RCC 7860 (cell line): Measurements from ENCODE around the gene DLEC1.

Experiments used
- DNase-seq: peaks from one replicate; pipeline ENCODE4 v3.0.0-alpha.2; 2015; ENCODE audit warnings: low spot score
- FAIRE-seq: peaks from 2 replicates; lab custom pipeline; 2012; peaks lifted over from hg19 to GRCh38; lab: Jason Lieb, UNC

The DLEC1 gene

DNA sequence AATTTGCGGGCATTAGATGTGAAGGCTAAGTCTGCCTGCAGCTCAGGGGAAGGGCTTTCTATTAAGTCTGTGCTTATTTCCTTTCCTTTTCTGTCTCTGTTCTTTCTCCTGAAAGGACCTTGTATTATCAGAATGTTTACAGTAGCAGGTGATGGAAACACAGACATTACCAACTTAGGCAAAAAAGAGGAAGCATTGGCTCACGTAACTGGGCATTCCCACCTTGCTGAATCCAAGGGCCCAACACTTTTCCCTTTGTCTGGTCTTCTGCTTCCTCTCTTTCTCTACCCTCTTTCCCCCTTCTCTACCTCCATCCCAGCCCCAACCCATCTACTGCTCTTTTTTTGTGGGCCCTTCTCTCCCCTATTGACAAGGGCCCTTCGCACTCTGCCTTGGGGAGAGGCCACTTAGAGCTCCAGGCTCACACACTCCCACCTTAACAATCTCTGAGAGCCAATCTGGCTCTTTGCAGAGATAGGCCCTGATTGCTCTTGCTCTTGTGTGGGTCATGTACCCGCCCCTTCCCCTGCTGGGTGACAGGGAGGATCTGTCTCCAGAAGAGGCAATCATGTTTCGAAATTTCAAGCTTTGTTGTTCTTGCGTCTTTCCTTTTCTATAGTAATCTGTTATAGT, 62.9 kb downstream of the DLEC1 start:
- no peak for FAIRE-seq
- no peak for DNase-seq

DNA sequence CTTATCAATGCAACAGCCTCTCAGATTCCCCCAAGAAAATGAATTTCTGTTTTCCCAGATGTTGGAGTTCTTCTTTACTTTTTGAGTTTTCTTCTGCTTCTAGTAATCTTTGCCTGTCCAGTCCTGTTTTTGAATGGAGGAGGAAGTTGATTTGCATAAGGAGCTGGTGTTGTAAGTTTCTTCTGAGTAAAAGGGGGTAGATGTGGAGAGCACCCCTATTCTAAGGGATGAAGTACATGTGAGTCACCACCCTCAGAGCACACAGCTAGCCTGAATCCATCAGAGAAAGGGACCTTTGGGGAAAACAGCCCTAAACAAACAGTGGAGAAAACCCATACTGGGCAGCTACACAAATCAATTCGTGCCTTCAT, 63.4 kb downstream of the DLEC1 start:
- no peak for FAIRE-seq
- no peak for DNase-seq

DNA sequence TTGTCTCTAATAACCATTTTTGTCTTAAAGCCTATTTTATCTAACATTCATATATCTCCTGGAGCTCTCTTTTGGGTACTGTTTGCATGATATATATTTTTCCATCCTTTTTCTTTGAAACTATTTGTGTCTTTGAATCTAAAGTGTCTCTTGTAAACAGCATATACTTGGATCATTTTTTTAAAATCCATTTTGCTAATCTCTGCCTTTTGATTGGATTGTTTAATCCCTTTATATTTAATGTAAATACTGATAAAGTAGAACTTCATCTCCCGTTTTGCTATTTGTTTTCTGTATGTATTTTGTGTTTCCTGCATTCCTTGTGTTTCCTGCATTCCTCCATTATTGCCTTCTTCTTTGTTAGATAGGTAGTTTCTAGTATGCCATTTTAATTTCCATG, 66.5 kb downstream of the DLEC1 start:
- DNase-seq = no peak
- FAIRE-seq = no peak

DNA sequence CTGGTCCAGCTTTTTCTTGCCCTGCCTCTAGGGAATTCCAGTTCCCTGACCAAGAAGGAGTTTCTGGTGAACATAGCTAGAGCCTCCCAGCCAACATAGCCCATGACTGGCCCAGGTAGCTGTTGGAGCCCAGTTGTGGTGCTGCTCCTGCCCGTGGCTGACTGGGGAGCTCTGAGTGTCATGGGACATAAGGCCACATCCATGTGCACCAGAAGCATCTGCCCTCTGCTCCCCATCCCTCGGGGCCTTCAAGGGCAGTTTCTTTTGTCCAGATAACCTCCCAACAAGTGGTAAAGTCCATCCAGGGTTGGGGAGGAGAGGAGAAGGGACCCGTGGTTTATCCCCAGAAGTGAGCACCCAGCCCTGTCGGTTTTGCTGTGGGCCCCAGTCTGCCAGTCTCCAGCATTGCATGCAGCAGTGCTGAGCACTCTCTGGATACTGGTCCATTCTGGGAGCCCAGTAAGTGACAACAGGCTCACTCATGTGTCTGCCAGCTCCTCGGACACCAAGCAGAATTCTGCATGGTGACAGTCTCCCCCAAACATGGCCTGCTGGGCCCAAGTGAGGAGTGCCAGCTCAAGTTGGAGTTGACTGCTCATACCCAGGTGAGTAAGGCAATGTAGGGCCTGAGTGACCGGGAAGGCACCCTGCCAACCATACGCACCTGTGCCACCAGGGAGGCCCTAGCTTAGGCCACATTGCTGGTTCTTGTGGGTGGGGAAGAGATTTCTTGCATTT, 69.1 kb downstream of the DLEC1 start:
- no peak for FAIRE-seq
- no peak for DNase-seq

DNA sequence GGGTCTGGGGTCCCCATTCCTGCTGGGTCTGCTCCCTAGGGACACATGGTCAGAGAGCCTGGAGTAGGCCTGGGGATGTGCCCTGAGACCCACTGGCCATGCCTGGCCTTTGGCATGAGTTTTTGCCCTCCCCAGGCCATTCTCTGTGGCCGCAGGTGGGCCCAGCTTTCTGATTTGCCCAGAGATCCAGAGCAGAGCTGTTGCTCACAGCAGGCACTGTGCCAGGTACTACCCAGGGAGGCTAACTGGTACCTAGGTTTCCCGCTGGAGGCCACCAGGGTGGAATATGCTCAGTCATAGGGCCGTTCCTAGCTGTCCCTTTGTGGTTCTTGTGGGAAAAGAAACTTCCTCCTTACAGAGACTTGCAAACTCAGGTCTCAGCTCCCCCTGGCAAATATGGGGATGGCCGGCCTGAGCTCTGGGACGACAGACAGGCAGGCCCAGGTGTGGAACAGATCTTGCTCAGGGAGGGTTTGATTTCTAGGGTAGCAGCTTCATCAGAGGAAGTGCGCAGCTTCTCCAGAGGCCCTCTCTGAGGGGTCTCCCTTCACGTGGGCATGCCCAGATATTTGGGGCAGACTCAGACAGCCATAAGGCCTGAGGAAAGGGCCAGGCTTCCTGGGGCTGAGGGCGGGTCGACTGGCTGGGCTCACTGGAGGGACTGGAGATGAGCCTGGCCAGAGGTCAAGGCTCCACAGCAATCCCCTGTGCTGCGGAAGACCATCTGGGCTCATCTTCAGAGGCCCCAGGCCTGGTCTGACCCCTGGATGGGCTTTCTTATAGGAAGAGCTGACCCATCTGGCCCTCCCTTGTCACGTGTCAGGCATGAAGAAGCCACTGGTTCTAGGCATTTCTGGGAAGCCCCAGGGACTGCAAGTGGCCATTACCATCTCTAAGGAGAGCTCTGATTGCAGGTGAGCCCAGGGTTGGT, 69.9 kb downstream of the DLEC1 start:
- no peak for FAIRE-seq
- no peak for DNase-seq

DNA sequence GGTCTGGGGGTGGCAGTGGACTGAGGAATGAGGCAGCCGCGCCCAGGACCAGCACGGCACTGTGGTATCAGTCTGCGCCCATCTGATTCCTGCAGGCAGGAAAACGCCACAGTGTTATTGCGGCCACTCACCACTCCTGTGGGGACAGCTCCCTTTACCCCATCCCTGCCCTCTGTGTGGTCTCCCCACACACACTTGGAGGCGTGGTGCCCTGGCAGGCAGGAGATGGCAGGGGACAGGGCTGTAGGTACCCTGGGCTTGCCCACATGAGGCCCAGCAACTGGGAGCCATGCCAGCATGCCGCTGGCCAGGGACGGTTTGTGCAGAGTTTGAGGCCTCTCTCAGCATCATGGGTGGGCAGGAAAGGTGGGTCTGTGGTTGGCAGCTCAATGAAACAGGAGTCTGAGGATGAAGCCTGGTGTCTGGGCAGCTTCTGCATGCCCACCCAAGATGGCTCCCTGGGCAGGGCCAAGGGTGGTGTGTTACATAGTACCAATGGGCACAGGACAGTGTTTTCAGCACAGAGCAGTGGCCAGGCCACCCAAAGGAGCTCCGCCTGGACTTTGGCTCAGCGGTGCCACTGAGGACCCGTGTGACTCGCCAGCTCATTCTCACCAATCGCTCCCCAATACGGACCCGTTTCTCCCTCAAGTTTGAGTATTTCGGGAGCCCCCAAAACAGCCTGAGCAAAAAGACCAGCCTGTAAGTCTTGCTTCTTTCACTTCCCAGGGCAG, 70.7 kb downstream of the DLEC1 start:
- DNase-seq = no peak
- FAIRE-seq = no peak

DNA sequence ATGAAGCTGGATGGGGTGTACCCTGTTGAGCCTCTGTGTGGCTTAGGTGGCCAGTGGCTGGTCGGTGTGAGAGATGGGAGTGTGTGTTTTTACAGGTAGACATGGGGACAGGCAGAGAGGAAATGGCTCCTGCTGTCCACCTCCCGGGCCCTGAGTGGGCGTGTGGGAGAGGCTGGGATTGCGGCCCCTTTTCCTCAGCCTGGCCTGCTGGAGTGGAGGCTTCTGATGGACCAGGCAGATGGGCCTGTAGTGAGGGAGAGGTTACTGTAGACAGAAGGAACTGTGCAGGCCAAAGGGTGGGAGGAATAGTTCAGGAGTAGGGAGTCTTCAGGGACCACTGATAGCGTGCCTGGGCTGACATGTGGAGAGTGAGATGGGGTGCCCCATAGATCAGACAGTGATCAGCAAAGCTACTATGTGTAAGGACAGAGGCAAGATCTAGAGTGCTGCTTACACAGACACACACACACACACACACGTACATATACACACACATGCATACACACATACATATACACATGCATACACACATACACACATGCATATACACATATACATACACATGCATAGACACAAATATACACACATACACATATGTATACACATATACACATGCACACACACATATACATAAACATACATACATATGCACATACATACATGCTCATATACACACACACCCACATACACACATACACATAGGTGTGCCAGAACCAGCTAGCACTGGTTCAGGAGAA, 71.5 kb downstream of the DLEC1 start:
- FAIRE-seq (no peak), DNase-seq (no peak)

DNA sequence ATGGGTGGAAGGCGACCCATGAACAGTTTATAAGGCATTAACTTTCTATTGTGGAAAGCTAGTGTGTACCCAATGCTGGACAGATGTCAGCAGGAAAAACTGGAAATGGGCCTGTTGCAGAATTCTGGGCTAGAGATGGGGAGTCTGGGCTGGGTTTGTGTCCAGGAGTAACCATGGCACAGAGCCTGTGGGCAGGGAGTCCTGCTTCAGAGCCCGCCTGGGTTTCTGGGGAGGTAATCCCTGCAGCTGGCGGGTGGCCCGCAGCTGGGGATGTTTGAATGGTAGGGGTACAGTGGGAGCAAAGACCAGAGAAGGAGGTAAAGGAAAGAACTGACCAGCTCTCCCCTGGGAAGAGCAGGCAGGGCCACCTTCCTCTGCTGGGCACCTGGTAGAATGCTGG, 72.2 kb downstream of the DLEC1 start:
- DNase-seq (no peak), FAIRE-seq (no peak)

DNA sequence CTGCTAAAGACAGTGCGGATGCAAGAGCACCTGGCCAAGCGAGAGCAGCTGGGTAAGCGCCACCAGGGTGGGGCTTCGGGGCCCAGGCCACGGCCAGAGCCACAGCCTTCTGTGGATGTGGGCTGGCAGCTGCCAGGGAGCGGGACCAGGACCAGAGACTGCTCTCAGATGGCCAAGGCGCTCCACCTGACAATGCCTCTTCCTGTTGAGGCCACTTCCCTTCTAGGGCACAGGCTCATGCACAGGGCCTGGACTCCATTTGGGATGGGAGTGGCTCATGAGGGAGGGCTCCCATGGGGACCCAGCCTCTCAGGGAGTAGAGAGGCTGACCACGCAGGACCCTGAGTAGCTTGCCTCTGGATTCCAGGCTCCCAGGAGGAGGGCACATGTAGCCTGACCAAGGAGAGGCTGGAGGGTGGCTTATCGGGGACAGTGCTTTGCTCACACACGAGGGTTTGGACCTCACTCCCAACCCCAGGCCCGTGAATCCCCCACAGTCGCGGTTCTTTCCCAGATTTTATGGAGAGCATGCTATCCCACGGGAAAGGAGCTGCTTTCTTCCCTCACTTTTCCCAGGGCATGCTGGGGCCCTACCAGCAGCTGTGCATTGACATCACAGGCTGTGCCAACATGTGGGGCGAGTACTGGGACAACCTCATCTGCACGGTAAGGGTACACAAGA, 72.8 kb downstream of the DLEC1 start:
- FAIRE-seq (no peak), DNase-seq (no peak)

DNA sequence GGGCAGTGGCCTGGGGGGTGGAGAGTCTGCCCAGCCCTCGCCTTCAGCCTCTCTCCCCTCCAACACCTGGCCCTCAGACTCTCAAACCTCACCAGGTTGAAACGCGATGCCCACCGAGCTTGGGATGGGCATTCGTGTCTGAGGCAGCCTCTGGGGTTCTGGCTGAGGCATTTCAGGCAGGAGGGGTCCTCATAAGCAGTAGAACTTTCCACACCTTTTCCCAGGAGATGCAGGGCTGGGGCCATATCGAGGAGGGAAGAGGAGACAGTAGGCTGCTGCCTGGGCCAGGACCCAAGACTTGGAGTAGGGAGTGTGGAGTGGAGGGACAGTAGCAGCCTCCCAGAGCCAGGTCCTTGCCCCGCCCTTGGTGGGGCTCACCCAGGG, 73.4 kb downstream of the DLEC1 start:
- DNase-seq = no peak
- no peak for FAIRE-seq

DNA sequence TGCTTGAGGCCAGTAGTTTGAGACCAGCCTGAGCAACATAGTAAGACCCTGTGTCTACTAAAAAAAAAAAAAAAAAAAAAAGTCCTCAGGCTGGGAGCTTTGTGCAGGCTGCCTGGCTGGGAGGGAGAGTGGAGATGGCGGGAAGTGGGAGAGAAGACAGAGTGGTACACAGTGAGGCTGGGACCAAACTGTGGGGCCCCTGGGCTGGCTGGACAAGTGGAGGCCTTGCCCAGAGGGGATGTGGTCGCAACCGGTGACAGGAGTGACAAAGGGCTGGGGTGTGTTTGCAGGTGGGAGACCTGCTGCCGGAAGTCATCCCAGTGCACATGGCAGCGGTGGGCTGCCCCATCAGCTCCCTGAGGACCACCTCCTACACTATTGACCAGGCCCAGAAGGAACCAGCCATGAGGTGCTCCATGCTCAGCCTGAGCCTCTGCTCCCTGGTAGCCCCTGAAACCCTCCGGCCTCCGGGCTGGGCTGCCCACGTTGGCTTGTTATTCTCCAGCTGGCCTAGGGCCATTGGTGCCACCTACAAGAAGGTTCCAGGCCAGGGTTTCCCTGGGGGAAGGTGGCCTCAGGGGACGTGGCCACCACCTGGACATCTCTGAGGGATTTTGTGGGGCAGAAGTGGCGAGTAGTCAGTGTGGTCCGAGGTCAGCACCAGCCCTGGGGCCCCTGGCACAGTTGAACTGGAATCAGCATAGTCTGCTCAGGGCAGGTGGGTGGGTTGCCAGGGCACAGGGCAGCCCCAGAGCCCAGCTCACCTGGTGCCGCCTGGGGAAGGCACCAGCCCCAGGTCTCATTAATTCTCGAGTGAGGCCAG, 75.3 kb downstream of the DLEC1 start:
- no peak for DNase-seq
- FAIRE-seq = no peak

DNA sequence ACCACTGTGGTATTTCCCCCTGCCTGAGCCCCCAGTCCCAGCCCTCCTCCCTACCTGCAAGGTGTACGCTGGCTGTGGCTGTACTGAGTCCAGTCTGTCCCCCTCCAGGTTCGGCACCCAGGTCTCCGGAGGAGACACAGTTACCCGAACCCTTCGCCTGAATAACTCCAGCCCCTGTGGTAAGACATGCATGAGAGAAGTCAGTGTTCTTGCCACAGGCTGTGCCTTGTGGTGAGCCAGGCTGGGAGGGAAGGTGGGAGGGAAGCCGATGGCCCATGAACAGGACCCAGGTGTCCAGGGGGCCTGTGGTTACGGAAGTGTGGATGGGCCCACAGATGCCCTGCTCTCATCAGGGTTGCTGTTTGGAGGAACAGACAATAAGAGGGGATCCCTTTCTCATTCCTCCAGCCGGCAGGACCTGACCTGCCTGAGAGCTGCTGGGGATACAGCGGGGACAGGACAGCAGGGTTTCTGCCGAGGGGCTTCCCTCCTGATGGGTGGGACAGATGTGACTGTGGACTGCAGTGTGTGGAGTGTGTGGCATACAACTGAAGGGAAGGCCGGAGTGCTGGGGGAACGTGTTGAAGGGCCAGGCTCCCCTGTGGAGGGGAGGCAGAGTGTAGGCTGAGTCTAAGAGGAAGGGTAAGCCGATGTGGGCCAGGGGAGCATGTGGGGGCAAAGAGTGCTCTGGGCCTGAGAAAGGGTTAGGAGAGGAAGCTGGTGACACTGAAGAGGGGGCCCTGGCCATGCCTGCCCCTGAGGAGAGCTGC, 76.1 kb downstream of the DLEC1 start:
- DNase-seq = no peak
- no peak for FAIRE-seq

DNA sequence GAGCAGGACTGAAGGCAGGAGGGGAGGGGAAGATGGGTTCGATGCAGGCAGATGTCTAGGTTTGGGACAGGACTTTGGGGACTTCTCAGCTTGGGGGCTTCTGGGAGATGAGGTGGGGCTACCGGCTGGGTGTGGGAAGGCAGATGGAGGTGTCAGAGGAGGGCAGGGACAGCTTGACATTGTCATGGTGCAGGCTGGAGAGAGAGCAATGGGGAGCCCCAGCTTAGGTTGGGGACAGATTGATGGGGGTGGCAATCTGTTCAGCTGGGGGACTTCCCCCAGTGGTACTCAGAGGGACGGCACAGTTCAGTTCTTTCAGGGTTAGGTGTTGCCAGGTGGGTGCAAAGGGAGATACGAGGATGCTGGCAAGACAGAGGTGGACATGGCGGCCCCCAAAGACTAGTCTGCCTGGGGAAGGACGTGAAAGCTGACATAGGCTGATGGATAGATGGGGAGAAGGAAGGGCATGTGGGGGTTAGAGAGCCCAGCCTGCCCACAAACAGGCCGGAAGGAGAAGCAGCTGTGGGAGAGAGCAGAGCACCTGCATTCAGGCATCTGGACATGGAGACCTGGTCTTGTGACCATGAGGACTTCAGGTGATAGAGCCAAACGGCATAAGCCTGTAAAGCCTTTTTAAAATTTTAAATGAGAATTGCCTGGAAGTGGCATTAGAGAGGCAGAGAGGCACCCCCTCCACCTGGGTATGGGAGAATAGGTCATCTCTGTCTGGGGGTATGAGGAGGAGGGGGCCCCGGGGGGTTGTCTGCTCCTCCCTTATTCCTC, 76.8 kb downstream of the DLEC1 start:
- DNase-seq (no peak), FAIRE-seq (no peak)

DNA sequence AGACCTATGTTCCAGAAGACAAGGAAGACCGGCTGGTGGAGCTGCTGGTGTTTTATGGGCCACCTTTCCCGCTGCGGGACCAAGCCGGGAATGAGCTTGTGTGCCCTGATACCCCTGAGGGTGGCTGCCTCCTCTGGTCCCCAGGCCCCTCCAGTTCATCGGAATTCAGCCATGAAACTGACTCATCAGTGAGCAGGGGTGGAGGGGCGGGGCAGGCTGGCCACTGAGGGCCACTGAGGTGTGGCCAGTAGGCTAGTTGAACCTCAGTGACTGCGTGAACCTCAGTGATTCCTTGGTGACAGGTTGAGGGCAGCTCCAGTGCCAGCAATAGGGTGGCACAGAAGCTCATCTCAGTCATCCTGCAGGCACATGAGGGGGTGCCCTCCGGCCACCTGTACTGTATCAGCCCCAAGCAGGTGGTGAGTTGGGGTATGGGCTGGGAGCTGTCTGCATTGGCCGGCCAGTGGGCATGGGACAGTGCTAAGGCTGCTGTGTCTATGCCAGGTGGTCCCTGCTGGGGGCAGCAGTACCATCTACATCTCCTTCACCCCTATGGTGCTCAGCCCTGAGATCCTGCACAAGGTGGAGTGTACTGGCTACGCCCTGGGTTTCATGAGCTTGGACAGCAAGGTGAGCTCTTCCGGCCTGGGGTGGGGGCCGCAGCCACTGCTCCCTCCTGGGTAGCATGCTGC, 77.6 kb downstream of the DLEC1 start:
- FAIRE-seq (no peak), DNase-seq (no peak)

DNA sequence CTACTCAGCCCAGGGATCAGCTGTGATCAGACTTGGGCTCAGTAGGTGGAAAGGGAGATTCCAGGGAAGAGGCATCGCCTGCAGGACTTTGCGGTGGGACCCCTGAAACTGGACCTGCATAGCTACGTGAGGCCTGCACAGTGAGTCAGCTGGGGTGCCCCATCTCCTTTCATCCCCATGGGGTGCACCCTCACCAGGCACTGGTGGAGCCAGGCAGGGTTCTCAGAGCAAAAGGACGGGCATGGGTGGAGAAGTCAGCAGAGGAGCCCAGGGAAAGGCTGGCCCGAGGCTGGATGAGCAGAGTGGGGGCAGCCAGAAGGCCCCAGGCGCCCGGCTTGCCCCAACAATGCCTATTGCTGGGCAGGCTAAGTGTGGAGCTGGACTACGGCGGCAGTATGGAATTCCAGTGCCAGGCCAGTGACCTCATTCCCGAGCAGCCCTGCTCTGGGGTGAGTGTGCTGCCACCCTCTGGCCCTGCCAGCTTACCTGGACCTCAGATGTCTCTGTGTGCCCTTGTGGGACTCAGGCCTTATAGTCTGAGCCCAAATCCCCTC, 78.2 kb downstream of the DLEC1 start:
- FAIRE-seq = no peak

DNA sequence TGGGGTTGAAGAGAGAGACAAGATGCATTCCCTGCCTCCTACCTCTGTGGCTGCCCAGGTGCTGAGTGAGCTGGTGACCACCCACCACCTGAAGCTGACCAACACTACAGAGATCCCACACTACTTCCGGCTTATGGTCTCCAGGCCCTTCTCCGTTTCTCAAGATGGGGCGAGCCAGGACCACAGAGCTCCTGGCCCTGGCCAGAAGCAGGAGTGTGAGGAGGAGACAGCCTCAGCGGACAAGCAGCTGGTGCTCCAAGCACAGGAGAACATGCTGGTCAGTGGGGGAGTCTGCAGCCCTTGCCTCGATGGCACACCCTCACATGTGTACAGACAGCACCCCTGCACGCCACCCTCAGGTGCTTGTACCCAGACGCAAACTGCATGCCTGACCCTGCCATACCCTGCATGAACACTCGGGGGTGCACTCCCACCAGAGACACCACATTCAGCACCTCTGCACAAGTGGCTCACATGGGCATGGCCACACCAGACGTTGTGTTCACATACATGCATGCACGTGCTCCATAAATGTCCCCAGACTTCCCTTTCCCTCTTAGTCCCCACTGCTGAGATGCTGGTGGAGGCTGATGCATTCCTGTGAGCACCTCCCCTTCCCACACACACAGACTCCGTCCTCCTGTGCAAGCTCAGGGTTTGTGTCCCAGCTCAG, 78.9 kb downstream of the DLEC1 start:
- DNase-seq (no peak), FAIRE-seq (no peak)

More for the DNA sequence above, 78.2 kb downstream of the DLEC1 start:
- DNase-seq = no peak
